Measurements from ENCODE around the gene MRPL34.

Gene MRPL34

GRCh38 chr19:17305517-17306284 is at the start of gene MRPL34:
Gene MRPL34 (plus strand): TSS chr19:17305872. CDS start chr19:17305893, 21 bp downstream.
- in situ Hi-C loops (cut with HindIII; ENCODE audit: low sequenced_read_pairs), result loop anchor here (25.0 kb wide), 1 partner anchor 143 kb away; no protein-coding TSS in a partner anchor
- TF ChIP-seq, protein P1, sequence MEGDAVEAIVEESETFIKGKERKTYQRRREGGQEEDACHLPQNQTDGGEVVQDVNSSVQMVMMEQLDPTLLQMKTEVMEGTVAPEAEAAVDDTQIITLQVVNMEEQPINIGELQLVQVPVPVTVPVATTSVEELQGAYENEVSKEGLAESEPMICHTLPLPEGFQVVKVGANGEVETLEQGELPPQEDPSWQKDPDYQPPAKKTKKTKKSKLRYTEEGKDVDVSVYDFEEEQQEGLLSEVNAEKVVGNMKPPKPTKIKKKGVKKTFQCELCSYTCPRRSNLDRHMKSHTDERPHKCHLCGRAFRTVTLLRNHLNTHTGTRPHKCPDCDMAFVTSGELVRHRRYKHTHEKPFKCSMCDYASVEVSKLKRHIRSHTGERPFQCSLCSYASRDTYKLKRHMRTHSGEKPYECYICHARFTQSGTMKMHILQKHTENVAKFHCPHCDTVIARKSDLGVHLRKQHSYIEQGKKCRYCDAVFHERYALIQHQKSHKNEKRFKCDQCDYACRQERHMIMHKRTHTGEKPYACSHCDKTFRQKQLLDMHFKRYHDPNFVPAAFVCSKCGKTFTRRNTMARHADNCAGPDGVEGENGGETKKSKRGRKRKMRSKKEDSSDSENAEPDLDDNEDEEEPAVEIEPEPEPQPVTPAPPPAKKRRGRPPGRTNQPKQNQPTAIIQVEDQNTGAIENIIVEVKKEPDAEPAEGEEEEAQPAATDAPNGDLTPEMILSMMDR (IDR thresholded peaks at IDR 0.05; ENCODE audit: low read depth, low read length, missing control alignments), result peak; percentile 75
- peak within 1 kb of the TSS; percentile 81 for H3K4me3 ChIP-seq (ENCODE audit: low read depth, low read length)
- peak; percentile 96 for DNase-seq (ENCODE audit: low read depth)

- in situ Hi-C loops (cut with HindIII; ENCODE audit: low sequenced_read_pairs), result no loop called here
- no peak overlapping the region for H3K4me3 ChIP-seq (ENCODE audit: low read depth, low read length)
- TF ChIP-seq, protein P1 (IDR thresholded peaks at IDR 0.05; ENCODE audit: low read depth, low read length, missing control alignments), result no peak
- no peak for DNase-seq (ENCODE audit: low read depth)
Measured at GRCh38 chr19:17256130-17256529, 49.5 kb upstream of the MRPL34 start.

- H3K4me3 ChIP-seq (ENCODE audit: low read depth, low read length), result no peak overlapping the region
- in situ Hi-C loops (cut with HindIII; ENCODE audit: low sequenced_read_pairs), result no loop called here
- TF ChIP-seq, protein P1 (IDR thresholded peaks at IDR 0.05; ENCODE audit: low read depth, low read length, missing control alignments), result no peak
- no peak for DNase-seq (ENCODE audit: low read depth)
Measured at GRCh38 chr19:17259118-17259780, 46.4 kb upstream of the MRPL34 start.

DNA sequence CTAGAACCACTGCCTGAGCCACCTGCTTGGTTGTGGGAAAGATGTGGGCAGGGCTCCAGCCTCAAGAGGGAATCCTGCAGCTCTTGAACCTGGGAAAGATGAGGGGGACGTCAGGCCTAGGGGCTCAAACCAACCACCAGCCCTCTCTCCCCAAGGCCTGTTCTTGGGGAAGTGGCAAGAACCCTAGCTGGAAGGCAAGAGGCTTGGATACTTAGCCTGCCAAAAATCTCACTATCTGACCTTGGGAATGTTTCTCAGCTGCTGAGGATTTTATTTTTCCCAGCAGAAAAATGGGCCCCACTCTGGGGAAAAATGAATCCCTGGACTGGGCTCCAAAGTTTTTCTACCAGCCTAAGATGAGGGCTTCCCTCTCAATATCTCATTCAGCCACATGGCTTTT is 45.7 kb upstream of the MRPL34 start:
- in situ Hi-C loops (cut with HindIII; ENCODE audit: low sequenced_read_pairs), result no loop called here
- TF ChIP-seq, protein P1 (IDR thresholded peaks at IDR 0.05; ENCODE audit: low read depth, low read length, missing control alignments), result no peak
- H3K4me3 ChIP-seq (ENCODE audit: low read depth, low read length), result no peak overlapping the region
- no peak for DNase-seq (ENCODE audit: low read depth)

- TF ChIP-seq, protein P1 (IDR thresholded peaks at IDR 0.05; ENCODE audit: low read depth, low read length, missing control alignments), result peak; percentile 82
- H3K4me3 ChIP-seq (ENCODE audit: low read depth, low read length), result no peak overlapping the region
- DNase-seq (ENCODE audit: low read depth), result peak; percentile 36
- in situ Hi-C loops (cut with HindIII; ENCODE audit: low sequenced_read_pairs), result no loop called here
Measured at GRCh38 chr19:17260842-17261325, 44.8 kb upstream of the MRPL34 start.

GRCh38 chr19:17262557-17262956 is 43.1 kb upstream of the MRPL34 start:
- DNase-seq (ENCODE audit: low read depth), result no peak
- TF ChIP-seq, protein P1 (IDR thresholded peaks at IDR 0.05; ENCODE audit: low read depth, low read length, missing control alignments), result no peak
- H3K4me3 ChIP-seq (ENCODE audit: low read depth, low read length), result no peak overlapping the region
- in situ Hi-C loops (cut with HindIII; ENCODE audit: low sequenced_read_pairs), result no loop called here

All from astrocyte of the cerebellum (primary cell).